Measurements from ENCODE around the gene RFX2.

Gene RFX2

GRCh38 chr19:6118043-6118442 lies 7.7 kb upstream of the RFX2 start:
- TF ChIP-seq CTCF (IDR thresholded peaks at IDR 0.05; ENCODE audit: control extremely low read depth, extremely low read depth, low read depth, missing control alignments): no peak
- no peak for DNase-seq (ENCODE audit: extremely low spot score)
- CTCF ChIA-PET: interaction anchor here (1.3 to 7.7 kb wide), 4 partner anchors 9 to 95 kb away, joined by 3 to 41 read pairs (median 24); no protein-coding TSS in a partner anchor
- POLR2A ChIA-PET: no interaction called here

- no peak for DNase-seq (ENCODE audit: extremely low spot score)
- CTCF ChIA-PET: interaction anchor here (1.3 to 7.7 kb wide), 4 partner anchors 9 to 95 kb away, joined by 3 to 41 read pairs (median 24); no protein-coding TSS in a partner anchor
- POLR2A ChIA-PET: no interaction called here
- no peak for TF ChIP-seq CTCF (IDR thresholded peaks at IDR 0.05; ENCODE audit: control extremely low read depth, extremely low read depth, low read depth, missing control alignments)
Observed at GRCh38 chr19:6117534-6117933, 7.2 kb upstream of the RFX2 start.

- CTCF ChIA-PET: interaction anchor here (1.3 to 7.7 kb wide), 5 partner anchors 10 to 94 kb away, joined by 3 to 41 read pairs (median 12); no protein-coding TSS in a partner anchor
- POLR2A ChIA-PET: no interaction called here
- no peak for DNase-seq (ENCODE audit: extremely low spot score)
- no peak for TF ChIP-seq CTCF (IDR thresholded peaks at IDR 0.05; ENCODE audit: control extremely low read depth, extremely low read depth, low read depth, missing control alignments)
Observed at GRCh38 chr19:6116749-6117430, 6.6 kb upstream of the RFX2 start.

GRCh38 chr19:6115992-6116391 lies 5.7 kb upstream of the RFX2 start:
- no peak for TF ChIP-seq CTCF (IDR thresholded peaks at IDR 0.05; ENCODE audit: control extremely low read depth, extremely low read depth, low read depth, missing control alignments)
- DNase-seq (ENCODE audit: extremely low spot score): no peak
- ChIA-PET CTCF (interaction anchor here (1.1 to 3.7 kb wide), 9 partner anchors 8 to 93 kb away, joined by 3 to 37 read pairs (median 5); no protein-coding TSS in a partner anchor), POLR2A (no interaction called here)

- ChIA-PET POLR2A (no interaction called here), CTCF (interaction anchor here (0.9 to 4.1 kb wide), 2 partner anchors 12 to 65 kb away, joined by 3 to 23 read pairs; no protein-coding TSS in a partner anchor)
- no peak for TF ChIP-seq CTCF (IDR thresholded peaks at IDR 0.05; ENCODE audit: control extremely low read depth, extremely low read depth, low read depth, missing control alignments)
- no peak for DNase-seq (ENCODE audit: extremely low spot score)
Observed at GRCh38 chr19:6113616-6114188, 3.4 kb upstream of the RFX2 start.

GRCh38 chr19:6109947-6110346 lies 353 bp downstream of the RFX2 start:
- no peak for TF ChIP-seq CTCF (IDR thresholded peaks at IDR 0.05; ENCODE audit: control extremely low read depth, extremely low read depth, low read depth, missing control alignments)
- POLR2A ChIA-PET: no interaction called here
- no peak for DNase-seq (ENCODE audit: extremely low spot score)
- CTCF ChIA-PET: no interaction called here

Measured in GM10248 (cell line).